HUES6 (cell line): ENCODE data around the gene UGT1A6.

Source experiments
- H3K27ac ChIP-seq: 2 replicates; pipeline ENCODE4 v1.7.0; 2013; ENCODE audit warnings: low read depth, mild to moderate bottlenecking, low read length, inconsistent platforms
- H3K27me3 ChIP-seq: 2 replicates; pipeline ENCODE4 v1.6.1; 2013; ENCODE audit warnings: low read length; ENCODE audit not compliant: control insufficient read depth, insufficient read depth
- H3K36me3 ChIP-seq: 2 replicates; pipeline ENCODE4 v1.6.1; 2013; ENCODE audit warnings: low read length; ENCODE audit not compliant: control insufficient read depth, insufficient read depth
- H3K4me1 ChIP-seq: 2 replicates; pipeline ENCODE4 v1.6.1; 2013; ENCODE audit warnings: low read length; ENCODE audit not compliant: control insufficient read depth, insufficient read depth
- H3K4me3 ChIP-seq: 2 replicates; pipeline ENCODE4 v1.5.1; 2013; ENCODE audit warnings: low read depth, low read length
- H3K9ac ChIP-seq: one replicate; pipeline ENCODE4 v1.6.1; 2013; ENCODE audit warnings: mild to moderate bottlenecking, low read length
- H3K9me3 ChIP-seq: 2 replicates; pipeline ENCODE4 v1.6.1; 2013; ENCODE audit warnings: low read depth, low read length; ENCODE audit not compliant: control insufficient read depth, insufficient read depth

UGT1A6 gene

DNA sequence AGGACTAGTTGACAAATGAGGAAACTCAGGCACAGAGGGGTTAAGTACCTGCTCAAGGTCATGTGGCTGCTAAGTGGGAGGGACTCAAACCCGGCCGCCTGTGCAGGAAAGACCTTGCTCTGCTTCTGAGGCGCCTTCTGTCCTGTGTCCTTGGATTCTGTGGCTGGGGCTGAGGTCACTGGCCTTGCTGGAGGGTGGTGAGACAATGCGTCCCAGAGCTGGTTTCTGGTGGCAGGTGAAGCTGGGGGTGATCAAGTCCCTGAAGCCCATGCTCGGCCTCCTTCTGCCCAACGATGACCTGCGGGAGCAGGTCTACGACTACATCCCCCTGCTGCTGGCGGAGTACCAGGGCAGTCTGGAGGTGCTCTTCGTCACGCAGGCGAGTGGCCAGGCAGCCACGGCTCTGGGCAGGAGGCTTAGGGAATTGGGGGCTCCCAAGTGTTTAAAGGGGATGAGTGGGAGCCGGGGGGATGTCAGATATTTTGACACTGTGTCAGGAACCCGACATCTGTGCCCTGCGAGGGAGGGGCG is 101.5 kb downstream of the UGT1A6 start:
- Histone ChIP-seq H3K4me1 (no peaks in the 10 kb centered on the region), H3K36me3 (no peaks in the 10 kb centered on the region), H3K9me3 (no peaks in the 10 kb centered on the region), H3K4me3 (no peak overlapping the region), H3K27me3 (no peaks in the 10 kb centered on the region), H3K9ac (no peak overlapping the region), H3K27ac (no peak overlapping the region)

DNA sequence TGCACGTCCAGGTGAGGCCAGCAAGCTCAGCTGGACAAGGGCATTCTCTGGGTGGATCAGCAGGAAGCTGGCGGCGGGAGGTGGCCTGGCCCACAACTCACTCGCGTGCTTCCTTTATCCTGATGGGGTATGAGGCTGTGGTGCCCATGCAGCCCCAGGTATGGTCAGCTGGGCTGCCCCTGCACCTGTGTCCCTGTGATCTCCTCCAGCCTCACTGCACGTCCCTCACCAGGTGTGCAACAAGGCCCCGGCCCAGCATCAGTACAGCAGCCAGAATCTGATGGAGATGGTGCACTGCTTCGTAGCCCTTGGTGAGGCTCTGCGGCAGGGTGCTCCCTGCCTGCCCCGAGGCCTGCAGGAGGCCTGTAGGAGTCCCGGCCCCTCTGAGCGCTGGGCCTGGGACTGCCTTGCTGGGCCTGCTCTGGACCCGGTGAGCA is 103.1 kb downstream of the UGT1A6 start:
- no peak overlapping the region for H3K4me3 ChIP-seq
- H3K4me1 ChIP-seq = no peaks in the 10 kb centered on the region
- H3K9me3 ChIP-seq = no peaks in the 10 kb centered on the region
- H3K27ac ChIP-seq = no peak overlapping the region
- no peak overlapping the region for H3K9ac ChIP-seq
- no peaks in the 10 kb centered on the region for H3K27me3 ChIP-seq
- H3K36me3 ChIP-seq = no peaks in the 10 kb centered on the region

DNA sequence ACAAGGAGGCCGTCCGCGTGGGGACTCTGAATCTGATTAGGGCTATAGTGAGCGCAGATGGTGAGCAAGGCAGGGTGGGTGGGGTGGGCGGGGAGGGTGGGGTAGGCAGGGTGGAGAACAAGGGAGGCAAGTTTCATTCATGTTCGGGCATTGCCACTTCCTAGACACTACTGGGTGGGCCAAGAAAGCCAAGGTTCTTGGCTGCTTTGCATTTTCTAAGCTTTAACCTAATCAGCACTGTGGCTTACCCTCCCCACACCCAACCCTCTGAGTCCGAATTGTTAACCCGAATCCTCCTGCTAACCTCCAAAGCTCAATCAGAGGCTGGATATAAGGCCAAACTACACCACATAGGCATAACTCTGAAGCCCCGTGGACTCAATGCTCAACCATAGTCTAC is 103.6 kb downstream of the UGT1A6 start:
- Histone ChIP-seq H3K27ac (no peak overlapping the region), H3K36me3 (no peaks in the 10 kb centered on the region), H3K4me3 (no peak overlapping the region), H3K27me3 (no peaks in the 10 kb centered on the region), H3K9ac (no peak overlapping the region), H3K4me1 (no peaks in the 10 kb centered on the region), H3K9me3 (no peaks in the 10 kb centered on the region)

DNA sequence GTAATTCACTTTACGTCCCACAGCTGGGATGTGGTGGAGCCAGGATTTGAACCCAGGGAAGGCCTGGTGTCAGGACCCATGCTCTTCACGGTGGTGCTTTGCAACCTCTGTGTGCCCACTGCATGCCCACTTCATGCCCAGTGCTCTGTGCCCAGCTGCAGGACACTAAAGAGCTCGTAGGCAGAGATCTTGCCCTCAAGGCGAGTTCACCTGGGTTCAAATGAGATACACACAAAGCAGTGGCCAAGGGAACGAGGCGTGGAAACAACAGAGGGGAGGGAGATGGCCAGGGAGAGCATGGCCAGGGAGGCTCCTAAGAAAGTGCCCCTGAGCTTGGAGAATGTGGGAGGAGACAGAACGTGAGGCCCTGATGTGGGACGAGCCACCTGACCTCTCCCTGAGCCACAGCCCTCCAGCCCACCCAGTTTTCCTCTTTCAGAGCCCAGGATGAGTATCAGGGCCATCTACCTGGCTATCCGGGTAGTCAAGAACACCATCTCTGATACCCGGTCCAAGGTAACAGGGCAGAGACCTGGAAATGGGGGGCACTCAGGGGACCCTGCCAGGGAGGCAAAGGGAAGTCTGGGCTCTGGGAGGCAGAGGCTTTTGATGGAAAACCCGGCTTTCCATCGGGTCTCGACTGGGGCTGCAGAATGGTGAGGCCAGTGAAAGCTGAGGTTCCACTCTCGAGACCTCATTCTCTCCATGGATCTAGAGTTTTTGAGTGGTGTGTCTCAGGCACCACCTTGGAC is 105.8 kb downstream of the UGT1A6 start:
- no peaks in the 10 kb centered on the region for H3K4me1 ChIP-seq
- H3K36me3 ChIP-seq = no peaks in the 10 kb centered on the region
- no peak overlapping the region for H3K4me3 ChIP-seq
- H3K27ac ChIP-seq = no peak overlapping the region
- H3K9ac ChIP-seq = no peak overlapping the region
- H3K9me3 ChIP-seq = no peaks in the 10 kb centered on the region
- 0 out of 2 replicates have a peak, but pooled peaks cover 2% of the 10 kb centered on the region for H3K27me3 ChIP-seq

DNA sequence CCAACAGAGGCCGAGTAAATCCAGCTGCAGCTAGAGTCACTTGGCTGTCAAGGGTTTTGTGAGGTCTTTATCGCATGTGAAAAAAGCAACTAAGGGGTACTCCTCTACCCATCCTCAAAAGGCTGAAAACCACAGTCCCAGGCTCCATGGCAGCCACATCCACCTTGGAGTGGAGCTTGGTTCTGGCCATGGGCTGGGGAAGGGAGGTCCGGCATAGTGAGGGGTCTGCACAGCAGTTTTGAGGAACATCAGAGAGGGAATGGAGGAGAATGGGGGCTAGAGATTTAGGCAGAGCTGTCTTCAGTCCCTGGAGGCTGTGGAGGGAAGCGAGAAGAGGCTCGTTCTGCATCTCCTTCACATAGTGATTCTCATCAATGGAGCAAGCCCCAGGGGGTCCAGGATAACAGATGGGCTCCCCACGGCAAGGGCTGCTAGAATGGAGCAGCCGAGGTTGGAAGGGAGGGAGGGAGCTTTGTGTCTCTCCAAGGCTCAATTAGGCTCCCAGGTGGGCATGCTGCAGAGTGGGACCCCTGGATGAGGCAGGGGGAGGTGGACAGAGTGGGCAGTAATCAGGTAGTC is 106.5 kb downstream of the UGT1A6 start:
- Histone ChIP-seq H3K36me3 (no peaks in the 10 kb centered on the region), H3K9me3 (no peaks in the 10 kb centered on the region), H3K4me3 (no peak overlapping the region), H3K4me1 (no peaks in the 10 kb centered on the region), H3K27ac (no peak overlapping the region), H3K9ac (no peak overlapping the region), H3K27me3 (0 out of 2 replicates have a peak, but pooled peaks cover 2% of the 10 kb centered on the region)

DNA sequence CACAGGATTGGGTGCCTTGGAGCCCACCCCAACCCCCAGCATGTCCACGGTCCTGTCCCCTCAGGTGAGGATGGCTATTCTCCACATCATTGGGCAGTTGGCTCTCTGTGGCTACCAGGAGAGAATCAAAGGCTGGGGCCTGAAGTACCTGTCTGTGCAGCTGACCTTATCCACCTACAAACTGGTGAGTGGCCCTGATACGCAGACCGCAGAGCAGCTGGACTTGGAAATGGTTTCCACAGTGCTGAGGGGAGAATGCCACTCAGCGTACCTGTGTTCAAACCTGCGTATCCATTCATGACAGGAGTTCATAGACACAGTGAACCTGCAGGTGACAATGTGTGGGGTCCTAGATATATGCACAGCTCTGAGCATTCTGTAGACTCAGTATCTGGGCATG is 107.0 kb downstream of the UGT1A6 start:
- Histone ChIP-seq H3K9ac (no peak overlapping the region), H3K27ac (no peak overlapping the region), H3K4me1 (no peaks in the 10 kb centered on the region), H3K4me3 (no peak overlapping the region), H3K9me3 (no peaks in the 10 kb centered on the region), H3K27me3 (0 out of 2 replicates have a peak, but pooled peaks cover 2% of the 10 kb centered on the region), H3K36me3 (no peaks in the 10 kb centered on the region)

DNA sequence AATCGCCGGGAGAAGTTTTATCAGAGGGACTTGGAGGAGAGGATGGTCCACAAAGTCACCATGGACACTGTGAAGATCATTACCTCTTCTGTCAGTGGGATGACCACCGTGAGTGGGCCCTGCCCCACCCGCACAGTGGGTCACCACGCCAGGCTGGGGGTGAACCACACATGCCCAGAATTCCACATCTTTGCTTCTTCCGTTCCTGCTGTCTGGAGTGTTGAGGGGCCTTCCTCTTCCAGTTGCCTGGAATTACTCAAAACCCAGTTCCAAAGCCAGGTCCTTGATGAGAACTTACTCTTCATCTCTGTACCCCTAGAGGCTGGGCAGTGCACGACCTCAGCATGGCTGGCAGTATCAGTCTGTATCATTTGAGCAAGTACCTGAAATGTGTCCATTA is 107.5 kb downstream of the UGT1A6 start:
- 0 out of 2 replicates have a peak, but pooled peaks cover 2% of the 10 kb centered on the region for H3K27me3 ChIP-seq

DNA sequence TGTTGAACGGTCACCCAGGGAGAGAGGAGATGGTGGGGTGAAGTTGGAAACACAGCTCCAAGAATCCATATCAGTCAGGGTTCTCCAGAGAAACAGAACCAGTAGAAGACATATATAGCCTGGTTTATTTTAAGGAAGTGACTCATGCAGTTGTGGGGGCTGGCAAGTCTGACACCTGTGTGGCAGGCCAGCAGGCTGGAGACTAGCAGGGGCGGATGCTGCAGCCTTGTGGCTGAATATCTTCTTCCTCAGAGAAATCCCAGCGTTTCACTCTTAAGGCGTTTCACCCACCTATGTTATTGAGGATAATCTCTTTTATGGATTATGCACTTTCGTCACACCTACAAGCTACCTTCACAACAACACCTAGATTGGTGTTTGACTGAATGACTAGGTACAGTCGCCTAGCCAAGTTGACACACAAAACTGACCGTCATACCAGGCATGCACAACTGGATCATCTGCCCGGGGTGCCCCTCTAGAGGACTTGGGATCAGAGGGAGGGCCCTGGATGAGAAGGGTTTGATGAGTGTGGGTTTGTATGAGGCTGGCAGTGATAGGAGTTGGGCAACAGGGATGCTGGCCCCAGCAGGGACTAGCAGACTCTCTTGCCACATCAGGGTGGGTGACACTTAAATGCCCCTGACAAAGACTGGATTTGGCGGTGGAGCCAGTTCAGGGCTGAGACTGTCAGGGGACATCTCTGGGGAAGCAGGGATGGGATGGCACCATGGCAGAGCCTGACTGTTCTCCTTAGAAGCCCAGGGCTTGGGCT is 108.9 kb downstream of the UGT1A6 start:
- Histone ChIP-seq H3K9ac (no peak overlapping the region), H3K36me3 (no peaks in the 10 kb centered on the region), H3K9me3 (no peaks in the 10 kb centered on the region), H3K4me3 (no peak overlapping the region), H3K27ac (no peak overlapping the region), H3K27me3 (0 out of 2 replicates have a peak, but pooled peaks cover 2% of the 10 kb centered on the region), H3K4me1 (no peaks in the 10 kb centered on the region)

More for the DNA sequence above, 107.5 kb downstream of the UGT1A6 start:
- no peaks in the 10 kb centered on the region for H3K36me3 ChIP-seq
- H3K4me1 ChIP-seq = no peaks in the 10 kb centered on the region
- H3K9me3 ChIP-seq = no peaks in the 10 kb centered on the region
- no peak overlapping the region for H3K4me3 ChIP-seq
- H3K9ac ChIP-seq = no peak overlapping the region
- no peak overlapping the region for H3K27ac ChIP-seq

DNA sequence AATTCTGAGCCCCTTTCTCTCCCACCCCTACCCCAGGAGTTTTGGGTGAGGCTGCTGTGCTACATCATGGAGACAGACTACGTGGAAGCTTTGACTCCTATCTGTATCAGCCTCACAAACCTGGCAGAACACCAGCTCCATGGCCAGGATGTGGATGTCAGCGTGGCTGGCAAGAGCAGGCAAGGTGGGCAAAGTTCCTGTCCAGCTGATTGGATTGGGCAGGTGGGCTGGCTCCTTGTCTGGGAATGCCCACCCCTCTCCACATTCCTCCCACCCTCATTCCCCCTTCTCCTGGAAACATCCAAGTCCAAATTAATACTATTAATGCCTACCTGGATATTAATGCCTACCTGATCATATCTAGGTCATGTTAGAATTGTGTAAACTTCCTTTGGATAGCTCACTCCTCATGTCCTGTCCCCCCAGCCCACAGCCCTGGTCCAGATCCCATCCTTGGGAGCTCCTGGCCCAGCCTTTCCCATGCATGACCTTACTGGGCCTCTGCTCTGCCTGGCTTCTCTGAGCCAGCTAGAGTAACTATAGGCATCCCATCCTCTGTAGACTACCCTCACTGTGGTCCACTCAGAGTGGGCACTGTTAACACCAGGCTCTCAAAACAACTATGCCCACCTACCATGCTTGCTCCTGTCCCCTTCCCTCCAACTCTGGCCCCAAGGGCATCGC is 109.6 kb downstream of the UGT1A6 start:
- H3K9ac ChIP-seq = no peak overlapping the region
- H3K4me3 ChIP-seq = no peak overlapping the region
- H3K27me3 ChIP-seq = 0 out of 2 replicates have a peak, but pooled peaks cover 2% of the 10 kb centered on the region
- no peaks in the 10 kb centered on the region for H3K9me3 ChIP-seq
- H3K27ac ChIP-seq = no peak overlapping the region
- H3K4me1 ChIP-seq = no peaks in the 10 kb centered on the region
- no peaks in the 10 kb centered on the region for H3K36me3 ChIP-seq

DNA sequence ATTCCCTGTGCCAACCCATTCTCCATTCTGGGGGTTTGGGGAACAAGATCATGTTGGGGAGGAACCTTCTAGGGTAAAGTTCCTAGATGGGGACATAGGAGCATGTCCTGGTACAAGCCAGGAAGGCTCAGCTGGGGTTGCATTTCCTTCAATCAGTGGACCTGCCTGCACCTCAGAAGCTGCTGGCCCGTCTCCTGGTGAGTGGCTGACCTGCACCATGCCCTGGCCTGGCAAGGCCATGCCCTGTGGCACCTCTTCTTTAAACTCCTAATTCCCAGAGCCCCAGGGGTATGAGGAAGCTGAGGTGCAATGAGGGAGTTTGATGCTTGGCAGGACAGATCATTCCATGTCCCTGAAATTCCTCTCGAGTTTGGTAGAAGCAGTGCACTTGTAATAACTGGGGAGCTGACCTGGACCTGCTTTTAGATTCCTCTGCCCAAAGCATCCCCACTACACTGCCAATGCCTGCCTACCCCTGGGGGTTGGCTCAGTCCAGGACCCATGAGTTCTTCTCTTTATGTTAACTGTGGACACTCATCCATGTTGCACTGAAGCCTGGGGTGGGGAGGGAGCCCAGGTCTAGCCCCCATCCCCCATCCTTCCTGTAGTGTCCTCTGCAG is 110.7 kb downstream of the UGT1A6 start:
- Histone ChIP-seq H3K27ac (no peak overlapping the region), H3K36me3 (no peaks in the 10 kb centered on the region), H3K4me1 (no peaks in the 10 kb centered on the region), H3K4me3 (no peak overlapping the region), H3K9me3 (no peaks in the 10 kb centered on the region), H3K9ac (no peak overlapping the region), H3K27me3 (0 out of 2 replicates have a peak, but pooled peaks cover 2% of the 10 kb centered on the region)
